T-helper 22 cell (primary cell): Measurements from ENCODE around the gene SBF2.

Source experiments
- DNase-seq: peaks from one replicate; pipeline ENCODE4 v3.0.0-alpha.2; 2020; ENCODE audit warnings: low read depth

SBF2 gene

DNA sequence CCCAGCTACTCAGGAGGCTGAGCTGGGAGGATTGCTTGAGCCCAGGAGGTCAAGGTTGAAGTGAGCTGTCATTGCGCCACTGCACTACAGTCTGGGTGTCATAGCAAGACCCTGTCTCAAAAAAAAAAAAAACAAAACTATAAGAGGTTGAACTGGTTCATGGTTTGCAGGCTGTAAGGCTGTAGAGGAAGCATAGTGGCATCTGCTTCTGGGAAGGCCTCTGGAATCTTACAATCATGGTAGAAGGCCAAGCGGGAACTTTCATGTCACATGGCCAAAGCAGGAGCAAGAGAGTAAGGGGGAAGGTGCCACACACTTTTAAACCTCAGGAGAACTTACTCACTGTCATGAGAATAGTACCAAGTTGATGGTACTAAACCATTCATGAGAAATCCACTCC, 520.5 kb downstream of the SBF2 start:
- no peak for DNase-seq

DNA sequence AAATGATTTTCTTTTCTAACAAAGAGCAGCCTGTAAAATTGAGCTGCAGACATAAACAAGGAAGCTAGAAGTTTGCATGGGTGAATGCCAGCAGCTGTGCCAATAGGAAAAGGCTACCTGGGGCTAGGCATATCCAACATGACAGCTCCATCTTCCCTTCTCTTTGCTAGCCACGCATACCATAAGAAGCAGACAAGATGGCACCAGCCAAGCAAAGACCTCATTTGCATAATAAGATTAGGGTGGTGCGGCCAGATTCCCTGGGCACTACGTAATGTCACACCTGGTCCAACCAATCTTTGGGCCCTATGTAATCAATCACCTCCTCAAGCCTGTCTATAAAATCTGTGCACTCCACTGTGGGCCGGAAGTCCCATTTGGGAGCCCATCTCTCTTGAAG, 521.8 kb downstream of the SBF2 start:
- no peak for DNase-seq

DNA sequence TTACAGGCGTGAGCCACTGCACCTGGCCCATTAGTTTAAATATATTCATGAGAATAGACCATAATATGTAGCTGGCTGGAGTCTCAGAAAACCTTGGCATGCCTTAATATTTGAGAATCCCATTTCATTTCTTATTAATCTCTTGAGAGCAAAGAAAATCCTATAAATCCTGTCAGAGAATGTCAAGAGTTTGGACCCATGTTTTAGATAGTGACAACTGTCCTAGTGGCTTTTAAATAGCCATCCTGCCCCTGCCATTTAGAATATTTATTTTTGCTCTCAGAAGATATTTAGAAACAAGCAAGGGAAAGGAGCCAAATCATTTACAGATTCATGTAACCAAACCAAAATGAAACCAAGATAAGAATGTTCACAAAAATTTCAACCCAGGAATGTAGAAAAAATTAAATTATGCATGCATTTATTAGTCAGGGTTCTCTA, 522.9 kb downstream of the SBF2 start:
- DNase-seq, result no peak

DNA sequence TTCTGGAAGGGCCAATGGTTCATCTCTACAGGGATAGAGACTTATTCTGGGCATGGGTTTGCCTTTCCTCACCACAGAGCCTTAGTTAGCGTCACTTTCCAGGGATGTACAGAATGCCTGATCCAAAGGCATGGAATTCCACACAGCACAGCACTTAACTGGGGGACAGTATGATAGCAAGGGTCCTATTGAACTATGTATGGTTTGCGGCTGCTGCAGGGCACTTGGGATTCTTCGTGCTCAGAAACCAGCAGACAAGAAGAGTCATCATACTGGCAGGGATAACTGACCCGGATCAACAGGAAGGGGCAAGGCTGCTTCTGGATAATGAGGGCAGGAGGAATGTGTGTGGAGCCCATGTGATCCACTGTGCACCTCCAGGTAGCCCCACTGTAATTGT, 524.4 kb downstream of the SBF2 start:
- no peak for DNase-seq

GRCh38 chr11:9765320-9766101, 528.5 kb downstream of the SBF2 start:
- no peak for DNase-seq

- DNase-seq, result no peak
These were observed 530.7 kb downstream of the SBF2 start for GRCh38 chr11:9763301-9763700.

GRCh38 chr11:9762531-9762930, 531.5 kb downstream of the SBF2 start:
- DNase-seq, result no peak

DNA sequence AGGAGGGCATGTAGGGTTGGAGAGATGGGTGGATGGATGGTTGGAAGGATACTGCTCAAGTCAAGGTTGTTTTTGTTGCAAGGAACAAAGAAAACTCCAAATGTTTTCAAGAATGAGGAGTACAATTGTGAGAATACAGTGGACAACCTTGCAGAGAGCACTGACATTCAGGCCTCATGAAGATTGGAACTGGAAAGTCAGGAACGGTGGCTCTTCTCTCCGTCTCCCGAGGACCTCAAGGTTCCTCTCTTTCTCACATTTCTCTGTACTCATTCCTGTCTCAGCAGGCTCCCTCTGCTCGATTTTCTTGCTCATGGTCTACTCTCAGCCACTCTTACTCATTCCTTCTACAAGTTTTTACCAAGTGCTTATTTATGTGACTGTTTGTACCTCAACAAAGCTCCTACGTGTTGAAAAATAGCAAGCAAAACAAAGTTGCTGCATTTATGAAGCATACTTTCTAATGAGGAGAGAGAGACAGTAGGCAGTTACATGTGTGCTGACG, 532.5 kb downstream of the SBF2 start:
- DNase-seq, result no peak

GRCh38 chr11:9760193-9760575, 533.8 kb downstream of the SBF2 start:
- no peak for DNase-seq

- peak; percentile 85 for DNase-seq
These were observed 534.4 kb downstream of the SBF2 start for GRCh38 chr11:9759519-9760192.

DNA sequence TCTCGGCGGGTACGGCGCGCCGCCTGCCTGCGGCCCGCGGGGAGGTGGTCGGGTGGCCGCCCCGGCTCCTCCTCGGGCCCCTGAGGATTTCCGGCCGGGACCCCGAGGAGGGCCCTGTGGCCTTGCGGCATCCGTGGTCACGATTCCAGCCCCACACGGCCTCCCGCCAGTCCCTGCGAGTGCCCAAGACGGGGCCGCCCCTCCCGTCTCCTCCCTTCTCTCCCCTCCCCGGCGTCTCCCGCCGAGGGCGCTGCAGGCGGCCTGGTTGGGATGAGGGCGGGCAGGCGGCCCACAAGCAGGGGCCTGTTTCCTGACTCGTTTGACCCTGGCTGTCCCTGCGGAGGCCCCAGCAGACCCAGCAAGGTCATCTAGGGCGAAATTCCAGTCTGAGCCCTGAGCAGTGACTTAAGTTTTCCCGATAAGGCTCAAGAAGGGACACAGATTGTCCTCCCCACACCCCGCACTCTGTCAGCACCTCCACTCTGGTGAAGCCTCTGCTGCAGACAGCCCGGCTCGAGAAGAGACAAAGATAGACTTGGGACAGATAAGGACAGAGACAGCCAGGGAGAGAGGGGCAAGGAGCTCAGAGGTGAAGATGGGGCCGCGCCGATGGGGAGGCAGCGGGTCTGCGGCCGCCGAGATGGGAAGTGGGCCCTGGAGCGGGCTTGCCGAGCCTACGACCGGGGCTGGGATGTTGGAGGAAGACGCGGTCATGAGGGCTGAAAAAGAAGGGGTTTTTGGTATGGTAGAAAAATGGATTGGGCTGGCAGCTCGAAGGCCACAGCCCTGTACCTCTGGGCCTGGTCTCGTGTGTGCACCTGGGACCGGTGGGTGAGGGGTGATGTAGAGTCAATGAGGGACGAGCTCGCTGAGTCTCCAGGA, 535.1 kb downstream of the SBF2 start:
- DNase-seq, result peak; percentile 26

- peak; percentile 87 for DNase-seq
These were observed 536.0 kb downstream of the SBF2 start for GRCh38 chr11:9757809-9758636.

DNA sequence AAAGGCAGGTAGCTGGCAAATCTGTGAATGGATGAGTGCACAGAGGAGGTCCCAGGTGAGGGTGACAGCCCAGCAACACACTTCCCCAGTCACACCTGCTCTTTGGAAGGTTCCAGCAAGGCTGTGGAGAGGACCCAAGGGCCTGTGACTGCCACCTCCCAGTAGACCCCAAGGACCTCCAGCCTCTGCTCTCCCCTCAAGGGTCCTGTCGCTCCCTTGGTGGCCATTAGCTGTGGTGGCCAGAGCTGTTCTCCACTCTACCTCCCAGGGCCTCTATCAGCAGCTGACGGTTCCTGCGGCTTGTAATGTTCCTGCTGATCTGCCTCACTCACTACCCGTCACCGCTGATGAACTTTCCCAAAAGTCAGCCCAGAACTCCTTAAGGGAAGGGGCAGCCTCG, 537.1 kb downstream of the SBF2 start:
- no peak for DNase-seq

GRCh38 chr11:9756461-9756860, 537.6 kb downstream of the SBF2 start:
- no peak for DNase-seq

- no peak for DNase-seq
These were observed 538.3 kb downstream of the SBF2 start for GRCh38 chr11:9755561-9756185.

- DNase-seq, result no peak
These were observed 540.0 kb downstream of the SBF2 start for GRCh38 chr11:9754010-9754471.

DNA sequence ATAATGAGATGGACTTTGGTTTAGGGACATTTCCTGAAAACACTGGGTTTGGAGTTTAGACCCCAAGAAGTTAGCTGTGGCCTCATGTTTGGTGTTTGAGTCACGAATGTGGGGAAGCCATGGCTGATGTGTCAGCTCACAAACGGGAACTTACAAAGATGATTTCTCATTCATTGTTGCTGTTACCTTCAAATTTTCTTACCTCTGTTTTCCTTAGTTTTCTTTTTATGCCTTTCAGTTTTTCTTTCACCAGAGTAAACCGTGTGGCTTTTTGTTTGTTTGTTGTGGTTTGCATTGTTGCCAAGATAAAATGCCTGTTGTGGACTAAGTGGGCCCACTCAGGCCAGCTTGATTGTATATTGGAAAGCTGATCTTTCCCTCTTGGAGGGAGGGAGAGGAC, 541.0 kb downstream of the SBF2 start:
- DNase-seq, result no peak

DNA sequence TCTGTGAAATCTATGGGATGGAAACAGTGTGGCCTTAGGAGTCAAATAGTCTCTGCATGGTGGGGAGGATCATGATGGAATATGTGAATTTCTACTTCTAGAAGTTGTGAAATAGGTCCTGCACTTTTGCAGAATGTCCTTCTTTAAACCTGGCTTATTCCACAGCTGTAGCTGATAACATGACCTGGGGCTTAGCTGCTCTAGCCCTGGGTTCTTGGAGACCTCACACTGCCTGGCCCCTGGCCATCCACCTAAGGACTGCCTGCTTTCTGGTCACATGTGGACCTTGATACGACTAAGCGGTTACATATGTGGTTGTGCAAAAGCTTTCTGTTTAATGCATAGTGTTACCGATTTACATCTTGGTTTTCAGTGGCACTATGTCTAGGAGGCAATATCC, 541.9 kb downstream of the SBF2 start:
- no peak for DNase-seq

GRCh38 chr11:9750551-9750950, 543.5 kb downstream of the SBF2 start:
- DNase-seq, result no peak

DNA sequence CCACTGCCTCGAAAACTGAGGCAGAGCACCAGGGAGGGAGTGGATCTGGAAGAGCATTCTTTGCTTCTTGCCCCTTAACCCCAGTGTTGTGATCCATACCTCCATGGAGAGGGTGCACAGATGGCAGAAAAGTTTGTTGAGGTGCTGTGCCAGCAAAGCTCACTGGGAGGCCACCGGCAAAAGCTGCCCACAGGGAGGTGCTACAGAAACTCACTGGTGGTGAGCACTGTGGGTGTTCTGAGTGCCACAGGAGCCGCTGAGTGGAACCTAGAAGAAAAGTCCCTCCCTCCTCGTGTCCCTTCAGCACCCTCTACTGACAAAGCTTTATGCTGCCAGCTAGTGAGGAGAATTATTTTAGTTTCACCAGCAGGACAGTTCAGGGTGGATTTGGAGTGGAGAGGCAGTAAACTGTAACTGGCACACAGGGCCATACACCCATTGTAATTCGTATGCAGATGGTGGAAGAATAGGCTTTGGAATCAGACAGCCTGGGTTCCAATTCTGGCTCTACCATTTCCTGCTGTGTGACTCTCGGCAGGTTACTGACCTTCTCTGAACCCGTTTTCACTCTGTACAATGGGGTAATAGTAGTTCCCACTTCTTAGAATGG, 545.6 kb downstream of the SBF2 start:
- DNase-seq, result no peak

DNA sequence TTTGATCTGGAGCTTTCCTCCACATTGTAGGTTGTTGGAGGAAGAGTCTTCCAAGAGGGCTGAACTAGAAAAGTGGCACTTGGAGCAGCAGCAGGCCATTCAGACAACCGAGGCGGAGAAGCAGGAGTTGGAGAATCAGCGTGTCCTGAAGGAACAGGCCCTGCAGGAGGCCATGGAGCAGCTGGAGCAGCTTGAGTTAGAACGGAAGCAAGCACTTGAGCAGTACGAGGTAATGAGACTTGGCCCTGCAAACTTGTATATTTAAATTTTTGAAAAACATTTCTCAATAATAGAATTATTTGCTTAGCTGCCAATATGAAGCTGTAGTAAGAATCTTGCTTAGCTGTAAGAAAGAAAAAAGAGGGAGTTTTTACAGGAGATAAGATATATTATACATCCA, 546.2 kb downstream of the SBF2 start:
- no peak for DNase-seq
